K562 (cell line): ENCODE results near the gene DDX55.
"Not testable (repeated sequence)": the region's sequence is repeated elsewhere in the genome, so short reads cannot be mapped to it uniquely, and the experiment has no call there.

Source experiments
- FOXJ3 ChIP-seq: sonication (generic); formaldehyde crosslinking; IDR thresholded peaks from 2 replicates; pipeline ENCODE4 v1.4.0; 2020; ENCODE audit warnings: mild to moderate bottlenecking, missing genetic modification reagents
- SMARCA4 ChIP-seq: fragments of 450-650 bp; IDR thresholded peaks from 2 replicates; pipeline ENCODE4 v1.6.1; 2016
- TAF1 ChIP-seq: IDR thresholded peaks from 2 replicates; pipeline ENCODE4 v1.6.1; 2011; ENCODE audit warnings: mild to moderate bottlenecking, low read length, moderate library complexity; ENCODE audit not compliant: insufficient read depth, control insufficient read depth, severe bottlenecking; ENCODE audit errors: extremely low read depth

GRCh38 chr12:123578829-123579228 is 23.1 kb upstream of the DDX55 start:
- not testable (repeated sequence) for TF ChIP-seq FOXJ3, TAF1, SMARCA4
